HG03066 (cell line): ENCODE measurements around the gene OTOGL.
"Not testable (repeated sequence)": the region's sequence is repeated elsewhere in the genome, so short reads cannot be mapped to it uniquely, and the experiment has no call there.

Experiments used
- ATAC-seq: cut with Tn5 transposase; IDR thresholded peaks from one replicate; pipeline ENCODE4 v1.9.1; 2021; ENCODE audit warnings: low read depth; ENCODE audit not compliant: unreplicated experiment

The OTOGL gene

DNA sequence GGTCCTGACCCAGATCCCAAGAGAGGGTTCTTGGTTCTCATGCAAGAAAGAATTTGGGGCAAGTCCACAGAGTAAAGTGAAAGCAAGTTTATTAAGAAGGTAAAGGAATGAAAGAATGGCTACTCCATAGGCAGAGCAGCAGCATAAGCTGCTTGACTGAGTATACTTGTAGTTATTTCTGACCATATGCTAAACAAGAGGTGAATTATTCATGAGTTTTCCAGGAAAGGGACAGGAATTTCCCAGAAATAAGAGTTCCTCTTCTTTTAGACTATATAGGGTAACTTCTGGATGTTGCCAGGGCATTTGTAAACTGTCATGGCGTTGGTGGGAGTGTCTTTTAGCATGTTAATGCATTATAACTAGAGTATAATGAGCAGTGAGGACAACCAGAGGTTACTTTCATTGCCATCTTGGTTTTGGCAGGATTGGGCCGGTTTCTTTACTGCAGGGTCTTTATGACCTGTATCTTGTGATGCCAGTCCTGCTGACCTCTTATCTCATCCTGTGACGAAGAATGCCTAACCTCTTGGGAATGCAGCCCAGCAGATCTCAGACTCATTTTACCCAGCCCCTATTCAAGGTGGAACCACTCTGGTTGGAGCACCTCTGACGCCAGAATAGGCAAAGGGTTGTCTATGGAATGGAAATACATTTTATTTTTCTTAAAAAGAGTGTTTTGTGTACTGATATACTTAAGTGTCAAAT is 113.8 kb downstream of the OTOGL start:
- ATAC-seq = no peak

DNA sequence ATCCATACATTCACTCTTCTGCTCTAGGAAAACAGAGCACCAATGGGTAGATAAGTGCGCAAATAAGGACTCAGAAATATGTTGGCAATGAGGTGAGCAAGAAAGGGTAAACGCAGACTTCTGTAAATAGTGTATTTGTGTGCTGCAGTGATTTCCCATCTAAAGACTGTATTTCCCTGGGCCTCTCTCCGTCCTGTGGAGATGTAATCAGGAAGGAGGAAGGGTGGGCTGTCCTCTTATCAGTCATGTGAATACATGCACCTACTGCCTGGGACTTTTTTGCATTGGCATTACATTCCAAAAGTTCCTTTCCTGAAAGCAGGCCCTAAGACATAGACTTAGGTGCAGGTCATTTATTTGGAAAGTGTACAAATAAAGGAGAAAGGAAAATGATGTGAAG is 114.5 kb downstream of the OTOGL start:
- ATAC-seq = no peak

DNA sequence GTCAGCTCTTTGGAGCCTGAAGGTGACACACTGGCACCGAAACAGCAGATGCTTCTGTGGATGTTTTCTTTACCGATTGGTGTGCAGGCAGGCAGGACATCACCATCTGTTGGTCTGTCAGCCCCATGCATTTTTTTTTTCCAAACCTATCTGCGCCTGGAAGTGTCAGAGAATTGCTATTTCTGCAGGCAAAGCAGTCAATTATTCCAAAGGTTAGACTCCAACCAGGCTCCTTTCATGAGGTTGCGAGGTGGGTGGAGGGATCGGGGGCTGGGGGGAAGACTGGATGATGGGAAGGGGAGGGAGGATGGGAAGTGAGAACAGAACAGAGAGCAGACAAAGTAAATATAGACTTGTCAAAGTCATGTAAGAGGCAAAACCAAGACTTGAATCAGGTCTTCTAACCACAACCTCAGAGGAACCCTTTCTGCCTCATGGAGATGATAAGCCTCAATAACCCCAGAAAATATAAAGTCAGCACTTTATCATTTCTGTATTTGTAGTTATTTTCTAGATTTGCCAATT is 117.7 kb downstream of the OTOGL start:
- ATAC-seq = peak; percentile 65

DNA sequence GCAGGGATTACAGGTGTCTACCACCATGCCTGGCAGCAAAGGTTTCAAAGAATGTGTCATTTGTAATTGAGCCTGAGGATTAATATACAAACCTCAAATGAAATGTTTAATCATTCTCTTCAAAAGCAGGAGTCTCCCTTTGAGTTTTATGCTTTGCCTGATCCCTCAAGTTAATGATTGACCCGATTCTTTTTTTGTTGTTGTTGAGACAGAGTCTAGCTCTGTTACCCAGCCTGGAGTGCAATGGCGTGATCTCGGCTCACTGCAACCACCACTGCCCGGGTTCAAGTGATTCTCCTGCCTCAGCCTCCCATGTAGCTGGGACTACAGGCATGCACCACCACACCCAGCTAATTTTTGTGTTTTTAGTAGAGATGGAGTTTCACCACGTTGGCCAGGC is 119.6 kb downstream of the OTOGL start:
- ATAC-seq = not testable (repeated sequence)

DNA sequence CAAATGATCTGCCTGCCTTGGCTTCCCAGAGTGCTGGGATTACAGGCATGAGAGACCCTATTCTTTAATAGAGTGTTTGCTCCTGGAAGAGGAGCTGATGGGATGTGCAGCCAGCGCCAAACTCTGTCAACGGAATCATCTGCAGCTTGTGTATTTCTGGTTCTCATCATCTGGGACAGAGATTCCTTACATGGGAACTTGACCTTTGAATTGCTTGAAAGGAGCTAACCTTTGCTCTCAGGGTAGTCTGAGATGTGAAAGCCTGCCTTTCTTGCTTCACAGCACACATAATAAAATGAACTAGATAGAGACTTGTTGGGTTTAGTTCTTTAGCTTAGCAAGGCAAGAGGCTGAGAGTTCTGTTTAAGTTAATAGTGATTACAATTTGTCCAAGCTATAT is 120.0 kb downstream of the OTOGL start:
- no peak for ATAC-seq

DNA sequence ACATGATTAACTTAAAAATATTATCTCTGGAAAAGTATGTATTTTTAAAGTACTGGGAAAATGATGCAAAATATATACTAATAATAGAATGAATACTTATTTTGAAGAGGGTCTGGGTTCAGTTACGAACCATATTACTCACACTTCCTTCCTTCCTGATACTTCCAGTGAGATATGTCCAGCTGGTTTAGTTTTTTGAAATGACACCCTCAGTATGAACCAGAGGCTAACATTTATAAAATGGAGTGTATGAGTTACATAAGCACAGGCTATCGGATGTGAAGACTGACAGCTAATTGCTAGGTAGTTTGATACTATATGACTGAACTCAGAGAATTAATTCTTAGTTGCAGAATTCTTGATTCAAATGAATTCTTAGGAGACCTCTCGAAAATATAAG is 122.9 kb downstream of the OTOGL start:
- ATAC-seq = no peak

DNA sequence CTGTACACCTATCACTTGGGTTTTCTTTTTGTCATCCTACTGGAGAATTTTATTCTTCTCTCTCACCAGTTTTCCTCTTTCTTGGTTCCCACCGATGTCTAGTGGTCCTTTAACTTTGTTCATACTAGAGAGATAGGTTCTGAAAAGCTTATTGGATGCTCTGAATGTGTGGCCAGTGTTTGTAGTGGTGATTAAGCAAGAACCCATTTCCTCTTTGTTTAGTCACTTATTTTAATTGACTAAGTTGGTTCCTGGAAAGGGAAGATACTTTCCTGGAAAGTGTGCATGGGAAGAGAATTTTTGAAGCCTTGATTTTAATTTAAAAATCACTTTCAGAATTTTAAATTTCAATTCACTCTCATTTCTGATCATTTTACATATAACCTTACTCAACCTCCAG is 127.2 kb downstream of the OTOGL start:
- ATAC-seq = no peak

DNA sequence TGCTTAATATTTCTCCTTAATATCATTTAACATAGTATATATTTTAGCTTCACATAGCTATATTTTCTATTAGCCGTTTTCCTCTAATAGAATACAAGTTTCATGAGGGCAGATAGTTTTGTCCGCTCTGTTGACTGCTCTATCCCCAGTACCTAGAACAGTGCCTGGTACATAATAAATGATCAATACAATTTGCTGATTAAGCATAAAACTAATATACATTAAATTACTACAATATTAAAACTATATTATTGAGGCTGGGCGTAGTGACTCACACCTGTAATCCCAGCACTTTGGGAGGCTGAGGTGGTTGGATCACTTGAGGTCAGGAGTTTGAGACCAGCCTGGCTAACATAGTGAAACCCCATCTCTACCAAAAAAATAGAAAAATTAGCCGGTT is 128.6 kb downstream of the OTOGL start:
- not testable (repeated sequence) for ATAC-seq

DNA sequence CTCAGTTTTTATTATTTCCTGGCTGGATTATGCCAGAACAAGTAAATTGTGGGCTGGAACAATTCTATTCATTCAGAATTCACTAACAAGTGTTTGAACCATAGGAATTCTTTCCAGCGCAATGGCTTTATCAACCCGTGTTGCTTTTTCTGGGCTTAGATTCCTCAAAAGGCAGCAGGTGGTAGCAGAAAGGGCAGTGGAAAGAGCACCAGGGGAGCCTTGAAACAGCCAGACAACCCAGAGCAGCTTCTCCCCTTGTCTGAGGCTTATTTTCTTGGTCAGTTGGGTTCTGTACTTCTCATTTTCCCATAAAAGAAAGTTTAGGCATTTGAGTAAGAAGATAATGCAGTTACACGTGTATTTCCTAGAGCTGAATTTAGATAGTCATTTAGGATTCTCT is 130.7 kb downstream of the OTOGL start:
- no peak for ATAC-seq

DNA sequence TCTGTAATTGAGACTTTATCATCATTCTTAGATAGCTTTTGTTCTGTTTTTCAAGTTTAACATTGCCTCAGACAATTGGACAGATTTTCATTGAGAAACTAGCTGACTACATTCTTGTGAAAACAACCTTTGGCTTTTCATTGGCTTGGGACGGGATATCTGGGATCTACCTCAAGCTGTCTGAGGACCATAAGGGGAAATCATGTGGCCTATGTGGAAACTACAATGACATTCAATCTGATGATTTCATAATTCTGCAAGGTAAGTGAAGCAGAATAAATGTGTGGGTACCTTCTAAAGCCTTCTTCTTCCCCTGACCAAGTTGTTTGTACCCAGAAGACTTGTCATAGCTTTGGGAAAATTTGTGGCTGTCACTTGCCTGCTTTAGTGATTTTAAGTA is 133.5 kb downstream of the OTOGL start:
- ATAC-seq = no peak

DNA sequence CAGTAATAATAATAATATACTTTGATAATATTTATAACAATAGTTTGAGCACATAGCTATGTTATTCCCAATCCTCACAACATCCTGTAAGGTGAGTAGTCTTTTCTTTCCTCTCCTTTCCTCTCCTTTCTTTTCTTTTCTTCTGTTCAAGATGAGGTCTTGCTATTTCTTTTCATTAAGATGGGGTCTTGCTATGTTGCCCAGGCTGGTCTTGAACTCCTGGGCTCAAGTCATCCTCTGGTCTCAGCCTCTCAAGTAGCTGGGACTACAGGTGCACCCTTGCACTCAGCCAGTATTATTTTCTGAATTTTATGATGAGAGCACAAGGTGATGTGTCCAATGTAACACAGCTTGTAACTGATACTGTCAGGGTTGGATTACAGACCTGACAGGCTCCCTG is 134.6 kb downstream of the OTOGL start:
- ATAC-seq = no peak

DNA sequence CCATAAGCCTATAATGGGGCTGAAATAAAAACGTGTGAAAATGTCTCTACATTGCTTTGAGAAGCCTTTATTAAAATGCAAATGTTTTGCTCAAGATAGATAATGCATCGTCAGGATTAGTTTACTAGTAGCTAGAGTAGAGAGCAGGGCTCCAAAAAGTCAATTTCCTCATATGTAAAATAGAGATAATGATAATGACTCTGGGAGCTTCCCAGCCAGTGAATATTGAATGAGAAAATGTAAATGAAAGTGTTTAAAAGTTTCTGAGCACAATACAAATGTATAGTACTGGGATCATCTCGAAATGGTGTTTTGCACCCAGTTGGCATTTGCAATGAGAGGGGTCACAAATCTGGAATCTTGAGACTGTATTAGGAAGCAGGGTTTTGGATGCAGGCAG is 135.3 kb downstream of the OTOGL start:
- ATAC-seq = no peak

DNA sequence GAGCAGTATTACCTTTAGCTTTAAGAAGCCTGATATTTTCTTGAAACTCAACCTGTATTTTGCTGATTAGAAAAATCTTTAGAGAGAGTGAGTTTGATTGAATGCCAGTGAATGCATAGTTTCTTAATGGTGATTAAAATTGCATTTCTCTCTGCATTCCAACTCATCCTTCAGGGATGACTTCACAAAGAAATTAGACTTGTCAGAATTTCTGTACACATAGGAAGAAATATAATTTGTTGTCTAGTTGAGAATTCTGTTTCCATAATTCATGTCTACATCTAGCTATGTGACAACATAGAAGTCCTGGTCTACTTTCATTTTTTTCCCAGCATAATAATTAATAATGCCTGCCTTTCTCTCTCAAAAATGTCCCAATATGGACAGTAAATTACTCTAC is 136.6 kb downstream of the OTOGL start:
- no peak for ATAC-seq

DNA sequence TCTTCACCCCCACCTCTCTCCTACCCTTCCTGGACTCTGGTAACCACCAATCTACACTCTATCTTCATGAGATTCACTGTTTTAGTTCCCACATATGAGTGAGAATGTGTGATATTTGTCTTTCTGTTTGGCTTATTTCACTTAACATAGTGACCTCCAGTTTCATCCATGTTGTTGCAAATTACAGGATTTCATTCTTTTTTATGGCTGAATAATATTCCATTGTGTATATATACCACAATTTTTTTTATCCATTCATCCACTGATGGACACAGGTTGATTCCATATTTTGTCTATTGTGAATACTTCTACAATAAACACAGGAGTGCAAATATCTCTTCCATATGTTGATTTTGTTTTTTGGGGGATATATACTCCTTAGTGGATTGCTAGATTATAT is 140.5 kb downstream of the OTOGL start:
- ATAC-seq = no peak

DNA sequence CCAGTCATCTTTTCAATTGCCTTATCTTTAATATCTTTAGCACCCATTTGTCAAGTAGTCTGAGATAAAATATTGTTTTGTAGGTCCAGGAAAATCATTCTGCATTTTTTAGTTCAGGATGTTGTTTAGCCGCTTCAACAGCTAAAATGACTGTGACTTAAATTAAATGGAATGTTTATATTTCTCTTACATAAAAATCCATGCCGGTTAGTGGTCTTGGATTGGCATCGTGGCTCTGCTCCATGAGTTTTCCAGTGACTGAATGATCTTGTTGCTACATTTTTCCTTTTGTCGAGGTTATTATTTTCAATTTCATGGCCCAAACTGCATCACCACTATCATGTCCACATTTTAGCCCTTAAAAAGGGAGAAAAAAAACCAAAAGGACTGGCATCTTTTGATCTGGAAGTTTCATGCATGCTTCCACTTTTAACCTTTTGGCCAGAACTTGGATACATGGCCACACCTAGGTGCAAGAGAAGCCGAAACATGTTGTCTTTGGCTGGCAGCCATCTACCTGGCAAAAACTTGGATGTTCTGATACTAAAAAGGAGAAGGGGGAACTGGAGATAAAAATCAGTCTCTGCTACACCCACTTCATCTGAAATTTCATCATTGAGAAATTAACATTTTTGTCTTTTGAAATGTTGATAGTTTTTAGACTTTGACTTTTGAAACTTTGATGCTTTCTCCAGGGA is 142.4 kb downstream of the OTOGL start:
- no peak for ATAC-seq

DNA sequence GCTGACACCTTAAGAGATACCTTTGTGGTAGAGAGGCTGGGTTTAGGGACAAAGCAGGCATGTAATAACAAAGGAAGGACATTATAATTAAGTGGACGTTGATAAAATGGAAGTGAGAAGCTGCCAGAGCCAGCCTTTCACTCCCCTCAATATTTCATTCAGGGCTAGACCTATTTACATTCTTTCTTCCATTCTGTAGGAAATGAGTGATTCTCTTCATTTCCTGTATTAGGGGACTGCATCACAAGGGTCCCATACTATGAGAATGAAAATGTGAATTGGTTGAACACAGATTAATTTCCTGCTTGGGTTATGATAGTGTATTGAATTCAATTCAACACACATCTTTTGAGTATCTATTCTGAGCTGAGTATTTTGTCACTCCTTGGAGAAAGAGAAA is 143.0 kb downstream of the OTOGL start:
- no peak for ATAC-seq

DNA sequence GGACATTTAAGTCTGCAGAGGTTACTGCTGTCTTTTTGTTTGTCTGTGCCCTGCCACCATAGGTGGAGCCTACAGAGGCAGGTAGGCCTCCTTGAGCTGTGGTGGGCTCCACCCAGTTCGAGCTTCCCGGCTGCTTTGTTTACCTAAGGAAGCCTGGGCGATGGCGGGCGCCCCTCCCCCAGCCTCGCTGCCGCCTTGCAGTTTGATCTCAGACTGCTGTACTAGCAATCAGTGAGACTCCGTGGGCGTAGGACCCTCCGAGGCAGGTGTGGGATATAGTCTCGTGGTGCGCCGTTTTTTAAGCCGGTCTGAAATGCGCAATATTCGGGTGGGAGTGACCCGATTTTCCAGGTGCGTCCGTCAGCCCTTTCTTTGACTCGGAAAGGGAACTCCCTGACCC is 150.2 kb downstream of the OTOGL start:
- ATAC-seq = not testable (repeated sequence)

DNA sequence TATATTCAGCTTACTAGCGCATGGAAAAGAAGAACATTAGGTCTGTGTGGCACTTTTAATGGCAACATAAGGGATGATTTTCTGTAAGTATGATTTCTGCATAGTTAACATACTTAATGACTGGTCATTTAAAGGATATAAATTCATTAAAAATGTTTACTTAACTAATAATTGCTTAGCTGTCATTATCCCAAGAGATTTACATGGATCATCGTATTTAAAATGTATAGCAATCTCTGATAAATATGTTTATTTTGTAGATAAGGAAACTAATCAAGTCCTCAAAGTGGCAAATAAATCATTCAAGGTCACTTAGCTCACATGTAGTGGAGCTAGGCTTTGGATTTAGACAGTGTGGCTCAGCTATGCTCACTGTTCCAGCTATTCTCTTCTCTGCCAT is 158.6 kb downstream of the OTOGL start:
- ATAC-seq = no peak

DNA sequence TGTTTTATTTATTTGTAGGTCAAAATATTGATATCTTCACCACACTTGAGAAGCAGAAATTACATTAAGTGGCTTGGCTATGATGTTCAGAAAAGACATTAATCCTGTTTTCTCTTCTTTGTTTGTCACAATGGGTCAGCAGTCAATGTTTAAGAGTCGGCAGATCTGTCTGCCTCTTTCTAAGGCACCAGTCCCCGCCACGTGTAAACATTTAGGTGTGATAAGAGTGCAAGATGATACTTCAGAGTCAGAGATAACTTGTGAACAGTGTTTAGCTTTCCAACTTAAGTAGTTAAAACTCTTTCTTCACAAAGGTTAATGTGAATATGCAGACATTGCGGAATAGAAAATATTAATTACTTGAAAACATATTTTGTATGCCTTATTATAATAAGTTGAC is 160.9 kb downstream of the OTOGL start:
- ATAC-seq = no peak

DNA sequence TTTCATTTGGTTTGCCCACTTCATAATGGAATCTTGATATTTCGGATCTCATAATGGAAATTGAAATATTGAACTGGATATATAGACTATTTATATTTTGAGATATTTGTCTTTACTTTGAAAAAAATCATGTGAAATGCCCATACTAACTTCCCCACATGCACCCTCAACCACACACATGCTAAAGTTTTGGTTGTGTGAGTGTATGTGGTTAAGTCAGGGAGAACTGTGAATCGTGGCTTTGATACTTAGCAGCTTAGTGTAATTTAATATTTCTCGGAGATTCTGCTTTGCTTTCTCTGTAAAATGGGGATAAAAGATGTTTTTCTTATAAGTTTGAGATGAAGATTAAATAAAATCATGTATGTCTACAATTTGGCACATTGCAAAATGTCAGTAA is 162.1 kb downstream of the OTOGL start:
- ATAC-seq = no peak

DNA sequence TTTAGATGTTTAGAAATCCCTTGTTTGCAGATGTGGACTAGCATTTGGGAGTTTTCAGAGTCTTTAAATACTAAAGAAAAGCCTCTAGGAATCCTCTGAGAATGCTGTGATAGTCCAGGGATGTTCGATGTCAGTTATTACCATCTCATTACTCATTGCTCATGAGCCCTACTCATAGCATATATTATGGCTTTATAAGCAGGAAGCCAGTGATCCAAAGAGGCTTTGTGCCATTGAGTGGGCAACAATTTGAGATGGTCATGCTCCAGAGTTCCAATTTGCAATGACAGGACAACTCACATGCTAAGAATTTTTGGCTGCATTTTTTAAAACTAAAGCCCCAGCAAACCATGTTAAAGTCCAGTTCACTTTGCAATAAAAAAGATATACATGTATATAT is 163.0 kb downstream of the OTOGL start:
- ATAC-seq = no peak

DNA sequence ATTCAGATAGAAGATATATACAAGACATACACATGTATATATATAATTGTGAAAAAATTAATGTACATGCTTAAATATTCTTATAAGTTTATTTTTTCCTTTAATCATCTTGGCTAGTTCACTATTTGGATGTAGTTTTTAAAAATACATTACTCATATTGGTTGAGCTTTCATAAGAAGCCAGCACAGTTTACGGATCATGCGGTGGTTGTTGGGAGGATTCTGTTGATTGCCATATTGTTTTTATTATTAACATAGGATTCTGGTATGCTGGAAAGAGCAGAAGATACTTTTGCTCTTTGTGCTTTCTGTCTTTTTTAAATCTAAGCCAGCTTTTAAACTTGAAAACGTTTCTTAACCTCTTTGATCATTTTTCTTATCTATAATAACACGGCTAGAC is 163.4 kb downstream of the OTOGL start:
- ATAC-seq = no peak
